Measurements from ENCODE around the gene JARID2.

- TF ChIP-seq CTCF (IDR thresholded peaks at IDR 0.05 in 4 of 5, conservative IDR thresholded peaks at IDR 0.05 in 1 of 5), result no peak
- TF ChIP-seq POLR2A (IDR thresholded peaks at IDR 0.05), result no peak
These were observed 73.8 kb downstream of the JARID2 start for GRCh38 chr6:15319677-15320076.

All from gastrocnemius medialis (tissue), 4 donors.